Endothelial cell (in vitro differentiated cells): ENCODE measurements around the gene TMEM135. TPM values are rescaled to one million over a fixed set of nuclear protein-coding genes. Genes with fewer than 3 reads are reported as not detected.
A peak's percentile ranks its signal among the peaks of the same experiment; 100 is the strongest.

Experiments used
- DNase-seq: peaks from one replicate; pipeline ENCODE4 v3.0.0; 2021; ENCODE audit warnings: low spot score
- H3K27ac Mint-ChIP-seq: one replicate; pipeline ENCODE4 v1.8.0; 2021; ENCODE audit warnings: mixed read lengths, inconsistent platforms; ENCODE audit not compliant: unreplicated experiment
- H3K27me3 Mint-ChIP-seq: one replicate; pipeline ENCODE4 v1.8.0; 2021; ENCODE audit warnings: mild to moderate bottlenecking, moderate library complexity, mixed read lengths, inconsistent platforms; ENCODE audit not compliant: unreplicated experiment
- H3K36me3 Mint-ChIP-seq: one replicate; pipeline ENCODE4 v1.8.0; 2021; ENCODE audit warnings: mild to moderate bottlenecking, low read depth, mixed read lengths, inconsistent platforms; ENCODE audit not compliant: unreplicated experiment
- H3K4me1 Mint-ChIP-seq: one replicate; pipeline ENCODE4 v1.8.0; 2021; ENCODE audit warnings: mild to moderate bottlenecking, mixed read lengths, inconsistent platforms; ENCODE audit not compliant: unreplicated experiment
- H3K4me3 Mint-ChIP-seq: one replicate; pipeline ENCODE4 v1.8.0; 2021; ENCODE audit warnings: mild to moderate bottlenecking, mixed read lengths, inconsistent platforms; ENCODE audit not compliant: unreplicated experiment
- H3K9me3 Mint-ChIP-seq: one replicate; pipeline ENCODE4 v1.8.0; 2021; ENCODE audit warnings: mixed read lengths, inconsistent platforms; ENCODE audit not compliant: unreplicated experiment
- total RNA-seq: library from RNA; stranded (reverse); fragmentation: NEBNext Ultra II Directional; extraction: Animal tissue kit (Norgen Biotek cat#: 25700); gene quantifications from one replicate; pipeline ENCODE4 v1.2.1, GENCODE V29; 2021; ENCODE audit not compliant: unreplicated experiment
- TF ChIP-seq, protein P1 (sequence below): fragments of 200-600 bp; sonication (generic); IDR thresholded peaks from one replicate; pipeline ENCODE4 v1.5.0; 2021; ENCODE audit warnings: antibody characterized with exemption; ENCODE audit not compliant: unreplicated experiment

Gene TMEM135
- total RNA-seq, 1 donor from 2014 or later = 49.7 TPM

DNA sequence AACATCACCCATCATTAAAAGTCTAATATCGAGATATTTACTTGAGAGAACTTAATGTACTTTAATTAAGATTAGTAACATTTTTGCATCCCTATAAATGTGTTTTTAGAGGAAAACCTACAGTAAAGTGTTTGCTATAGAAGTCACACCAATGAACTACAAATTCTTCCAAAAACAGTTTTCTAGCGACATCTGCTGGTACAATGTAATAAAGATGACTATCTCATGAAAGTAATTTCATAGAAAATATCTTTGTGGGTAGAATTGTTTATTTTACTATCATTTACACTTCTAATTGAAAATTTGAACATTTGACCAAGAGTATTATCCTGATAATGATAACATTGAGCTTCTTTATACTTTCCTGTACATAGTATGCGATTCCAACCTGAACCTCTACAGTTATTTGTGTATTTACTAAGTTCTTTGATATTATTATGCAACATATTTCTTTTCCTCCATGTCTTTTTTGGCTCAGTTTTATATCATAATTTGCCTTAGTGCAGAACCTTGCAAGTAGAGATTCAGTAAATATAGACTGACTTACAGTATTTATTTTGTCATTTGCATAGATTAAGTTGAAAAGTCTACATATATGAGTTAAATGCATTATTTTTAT is 252.7 kb downstream of the TMEM135 start:
- TF ChIP-seq, protein P1, sequence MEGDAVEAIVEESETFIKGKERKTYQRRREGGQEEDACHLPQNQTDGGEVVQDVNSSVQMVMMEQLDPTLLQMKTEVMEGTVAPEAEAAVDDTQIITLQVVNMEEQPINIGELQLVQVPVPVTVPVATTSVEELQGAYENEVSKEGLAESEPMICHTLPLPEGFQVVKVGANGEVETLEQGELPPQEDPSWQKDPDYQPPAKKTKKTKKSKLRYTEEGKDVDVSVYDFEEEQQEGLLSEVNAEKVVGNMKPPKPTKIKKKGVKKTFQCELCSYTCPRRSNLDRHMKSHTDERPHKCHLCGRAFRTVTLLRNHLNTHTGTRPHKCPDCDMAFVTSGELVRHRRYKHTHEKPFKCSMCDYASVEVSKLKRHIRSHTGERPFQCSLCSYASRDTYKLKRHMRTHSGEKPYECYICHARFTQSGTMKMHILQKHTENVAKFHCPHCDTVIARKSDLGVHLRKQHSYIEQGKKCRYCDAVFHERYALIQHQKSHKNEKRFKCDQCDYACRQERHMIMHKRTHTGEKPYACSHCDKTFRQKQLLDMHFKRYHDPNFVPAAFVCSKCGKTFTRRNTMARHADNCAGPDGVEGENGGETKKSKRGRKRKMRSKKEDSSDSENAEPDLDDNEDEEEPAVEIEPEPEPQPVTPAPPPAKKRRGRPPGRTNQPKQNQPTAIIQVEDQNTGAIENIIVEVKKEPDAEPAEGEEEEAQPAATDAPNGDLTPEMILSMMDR = peak; percentile 77
- no peak for DNase-seq
- H3K4me3 Mint-ChIP-seq = no peak overlapping the region
- no peak overlapping the region for H3K27ac Mint-ChIP-seq
- peaks cover under 1% of the 10 kb centered on the region for H3K36me3 Mint-ChIP-seq
- no peaks in the 10 kb centered on the region for H3K9me3 Mint-ChIP-seq
- H3K27me3 Mint-ChIP-seq = peaks cover 3% of the 10 kb centered on the region
- H3K4me1 Mint-ChIP-seq = peaks cover 5% of the 10 kb centered on the region

DNA sequence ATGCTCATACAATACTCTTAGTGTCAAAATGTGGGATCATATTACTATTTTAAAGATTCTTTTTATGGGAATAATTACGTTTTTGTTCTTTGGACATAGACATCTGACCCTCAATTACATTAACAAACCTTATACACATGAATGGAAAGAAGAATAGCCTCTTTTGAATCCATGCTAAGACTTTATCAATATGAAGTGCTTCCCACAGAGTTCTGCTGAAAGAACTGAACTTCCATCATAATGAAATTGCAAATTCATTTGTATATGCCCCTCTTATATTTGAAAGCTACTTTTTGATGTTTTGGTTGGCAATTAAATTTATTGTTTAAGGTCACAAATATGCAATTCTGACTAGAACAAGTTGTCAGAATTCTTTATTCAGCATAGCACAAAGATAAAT is 254.9 kb downstream of the TMEM135 start:
- Mint-ChIP-seq H3K27ac (no peak overlapping the region), H3K9me3 (no peaks in the 10 kb centered on the region), H3K27me3 (peaks cover 3% of the 10 kb centered on the region)

DNA sequence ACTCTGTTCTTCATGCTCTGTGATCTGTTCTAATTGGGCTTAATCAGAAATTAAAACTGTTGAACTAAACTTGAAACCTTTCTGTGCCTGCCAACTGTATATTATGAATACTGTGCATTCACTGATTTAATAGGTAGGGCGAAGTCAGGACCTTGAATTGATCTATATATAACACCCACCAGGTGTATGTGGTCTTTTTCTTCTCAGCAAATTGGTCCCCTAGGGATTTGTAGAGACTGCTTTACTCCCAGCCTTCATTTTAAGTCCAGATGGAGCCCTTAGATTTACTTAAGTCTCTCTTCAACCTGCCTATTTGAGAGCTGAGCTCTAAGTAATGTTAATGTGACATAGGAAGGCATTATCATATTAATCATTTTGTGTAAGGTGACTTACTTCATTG is 257.5 kb downstream of the TMEM135 start:
- peaks cover 32% of the 10 kb centered on the region for H3K4me1 Mint-ChIP-seq
- H3K4me3 Mint-ChIP-seq = no peak overlapping the region

More for the DNA sequence above, 254.9 kb downstream of the TMEM135 start:
- TF ChIP-seq, protein P1 = no peak
- DNase-seq = no peak
- Mint-ChIP-seq H3K4me3 (no peak overlapping the region), H3K36me3 (no peaks in the 10 kb centered on the region), H3K4me1 (peaks cover 17% of the 10 kb centered on the region)

DNA sequence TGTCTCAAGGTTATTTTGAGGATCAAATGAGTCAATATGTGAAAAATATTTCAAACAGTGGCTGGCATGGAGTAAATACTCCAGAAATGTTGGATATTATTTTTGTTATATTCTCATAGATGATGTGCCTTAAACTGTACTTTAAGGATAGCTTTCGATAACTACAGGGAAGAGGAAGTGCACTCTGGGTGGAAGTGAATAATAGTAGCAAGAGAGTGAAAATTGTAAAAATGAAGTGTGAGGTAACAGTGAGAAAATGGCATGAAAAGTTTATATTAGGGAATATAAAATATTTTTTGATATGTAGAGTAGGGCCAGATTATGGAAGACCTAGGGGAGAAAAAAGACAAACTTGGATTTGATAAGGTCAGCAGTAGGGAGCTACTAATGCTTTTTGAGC is 258.9 kb downstream of the TMEM135 start:
- H3K27ac Mint-ChIP-seq = peak overlapping the region; percentile 21
- H3K4me1 Mint-ChIP-seq = peaks cover 32% of the 10 kb centered on the region
- H3K9me3 Mint-ChIP-seq = no peaks in the 10 kb centered on the region
- DNase-seq = no peak
- TF ChIP-seq, protein P1 = no peak
- peaks cover 3% of the 10 kb centered on the region for H3K27me3 Mint-ChIP-seq
- no peak overlapping the region for H3K4me3 Mint-ChIP-seq
- no peaks in the 10 kb centered on the region for H3K36me3 Mint-ChIP-seq

More for the DNA sequence above, 257.5 kb downstream of the TMEM135 start:
- DNase-seq = no peak
- peaks cover 3% of the 10 kb centered on the region for H3K27me3 Mint-ChIP-seq
- TF ChIP-seq, protein P1 = no peak
- H3K9me3 Mint-ChIP-seq = no peaks in the 10 kb centered on the region
- H3K27ac Mint-ChIP-seq = no peak overlapping the region
- no peaks in the 10 kb centered on the region for H3K36me3 Mint-ChIP-seq

DNA sequence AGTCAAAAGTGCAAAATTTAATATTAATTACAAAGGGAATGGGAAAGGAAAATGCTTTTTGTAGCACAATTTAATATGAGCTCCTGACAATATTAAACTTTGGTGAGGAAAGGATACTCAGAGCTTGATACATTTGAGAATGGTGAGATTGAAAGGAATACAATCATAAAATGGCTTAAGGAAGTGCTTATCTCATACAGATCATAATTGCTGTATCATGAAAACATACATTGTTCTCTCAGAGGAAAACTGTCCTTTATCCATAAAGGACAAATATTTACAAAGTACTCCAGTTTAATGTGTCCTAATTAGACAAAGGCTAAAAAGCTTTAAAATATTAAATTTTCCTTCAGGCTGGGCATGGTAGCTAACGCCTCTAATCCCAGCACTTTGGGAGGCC is 260.4 kb downstream of the TMEM135 start:
- Mint-ChIP-seq H3K27ac (no peak overlapping the region), H3K36me3 (no peaks in the 10 kb centered on the region), H3K27me3 (no peaks in the 10 kb centered on the region), H3K9me3 (no peaks in the 10 kb centered on the region), H3K4me1 (peaks cover 27% of the 10 kb centered on the region), H3K4me3 (no peak overlapping the region)
- TF ChIP-seq, protein P1 = no peak
- DNase-seq = no peak
